Measurements from ENCODE around the gene SLC25A13. TPM values are rescaled to one million over a fixed set of nuclear protein-coding genes. Genes with fewer than 3 reads are reported as not detected.

The SLC25A13 gene
- total and polyA plus RNA-seq, 4 donors: 7.7 to 29.8 (median 13.8) TPM

DNA sequence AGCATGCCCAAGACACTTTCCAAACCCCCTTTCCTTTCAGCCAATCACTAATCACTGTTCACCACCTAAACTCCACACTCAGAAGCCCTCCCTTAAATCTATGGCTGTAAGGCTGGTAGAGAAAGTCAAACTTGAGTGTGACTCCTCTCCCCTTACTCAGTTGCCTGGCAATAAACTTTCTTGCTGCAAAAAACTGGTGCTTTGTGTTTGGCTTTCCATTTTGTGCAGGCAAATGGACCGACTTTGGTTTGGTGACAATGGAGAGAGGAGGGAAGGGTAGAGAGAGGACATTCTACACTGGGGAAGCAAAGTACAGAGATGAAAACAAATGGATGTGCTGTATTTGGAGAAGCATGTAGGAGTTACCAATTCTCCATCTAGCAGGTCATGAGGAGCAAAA lies 84.9 kb downstream of the SLC25A13 start:
- no peaks in the 10 kb centered on the region for H3K9me3 ChIP-seq (ENCODE audit: control insufficient read depth, low read length)
- ATAC-seq (ENCODE audit: low FRiP score) (no peak), DNase-seq (no peak)
- no peak overlapping the region for H3K4me3 ChIP-seq (ENCODE audit: low read length in 2 of 2)
- H3K4me1 ChIP-seq (ENCODE audit: control insufficient read depth in 1 of 2, insufficient read depth in 2 of 2, low read length in 2 of 2): peaks cover 4 to 5% of the 10 kb centered on the region in 2 donors
- H3K36me3 ChIP-seq (ENCODE audit: control insufficient read depth in 1 of 2, insufficient read depth in 2 of 2, low read length in 1 of 2): no peaks in the 10 kb centered on the region
- peak overlapping the region; percentile 9 to 56 for H3K27ac ChIP-seq (ENCODE audit: low read depth in 1 of 2, low read length in 2 of 2)
- intact Hi-C loops (cut with DNase I): no loop called here
- WGBS, 2 donors: 98 to 100% methylated on average over 1 of the region's 1 CpG
- no peaks in the 10 kb centered on the region for H3K27me3 ChIP-seq (ENCODE audit: control insufficient read depth in 1 of 2, insufficient read depth in 2 of 2, low read length in 1 of 2)

- DNase-seq (peak in 1 of 2 donors; percentile 71), ATAC-seq (ENCODE audit: low FRiP score) (peak; percentile 65)
- H3K36me3 ChIP-seq (ENCODE audit: control insufficient read depth in 1 of 2, insufficient read depth in 2 of 2, low read length in 1 of 2): no peaks in the 10 kb centered on the region
- H3K27ac ChIP-seq (ENCODE audit: low read depth in 1 of 2, low read length in 2 of 2): peak overlapping the region in 1 of 2 donors; percentile 56
- peaks cover 4 to 5% of the 10 kb centered on the region in 2 donors for H3K4me1 ChIP-seq (ENCODE audit: control insufficient read depth in 1 of 2, insufficient read depth in 2 of 2, low read length in 2 of 2)
- intact Hi-C loops (cut with DNase I): no loop called here
- no peaks in the 10 kb centered on the region for H3K9me3 ChIP-seq (ENCODE audit: control insufficient read depth, low read length)
- no peak overlapping the region for H3K4me3 ChIP-seq (ENCODE audit: low read length in 2 of 2)
- no peaks in the 10 kb centered on the region for H3K27me3 ChIP-seq (ENCODE audit: control insufficient read depth in 1 of 2, insufficient read depth in 2 of 2, low read length in 1 of 2)
- WGBS, 2 donors: 35 to 40% methylated on average over 5 of the region's 5 CpGs
Measured at GRCh38 chr7:96236198-96237039, 85.5 kb downstream of the SLC25A13 start.

DNA sequence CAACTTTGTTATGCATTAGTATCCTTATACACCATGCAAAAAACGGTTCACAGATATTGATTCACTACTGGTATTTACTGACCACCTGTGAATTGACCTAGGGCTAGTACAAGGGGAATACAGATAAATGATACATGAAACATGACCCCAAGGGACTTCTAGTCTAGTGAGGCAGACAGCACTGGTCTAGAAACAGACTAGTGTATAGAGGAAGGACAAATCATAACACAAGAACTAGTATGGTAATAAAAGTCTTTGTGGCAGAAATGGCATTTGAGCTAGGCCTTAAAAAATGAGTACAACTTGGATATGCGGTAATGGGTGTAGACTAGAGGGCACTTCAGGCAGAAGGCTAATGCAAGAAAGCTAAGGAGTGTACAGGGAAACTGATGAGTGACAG lies 86.6 kb downstream of the SLC25A13 start:
- intact Hi-C loops (cut with DNase I): no loop called here
- ATAC-seq (ENCODE audit: low FRiP score) (no peak), DNase-seq (no peak)
- WGBS, 2 donors: 75 to 78% methylated on average over 2 of the region's 2 CpGs
- H3K27ac ChIP-seq (ENCODE audit: low read depth in 1 of 2, low read length in 2 of 2): no peak overlapping the region
- H3K4me1 ChIP-seq (ENCODE audit: control insufficient read depth in 1 of 2, insufficient read depth in 2 of 2, low read length in 2 of 2): peaks cover 4 to 5% of the 10 kb centered on the region in 2 donors
- no peaks in the 10 kb centered on the region for H3K9me3 ChIP-seq (ENCODE audit: control insufficient read depth, low read length)
- no peaks in the 10 kb centered on the region for H3K27me3 ChIP-seq (ENCODE audit: control insufficient read depth in 1 of 2, insufficient read depth in 2 of 2, low read length in 1 of 2)
- no peaks in the 10 kb centered on the region for H3K36me3 ChIP-seq (ENCODE audit: control insufficient read depth in 1 of 2, insufficient read depth in 2 of 2, low read length in 1 of 2)
- H3K4me3 ChIP-seq (ENCODE audit: low read length in 2 of 2): no peak overlapping the region

GRCh38 chr7:96233528-96234154 lies 88.3 kb downstream of the SLC25A13 start:
- H3K9me3 ChIP-seq (ENCODE audit: control insufficient read depth, low read length): no peaks in the 10 kb centered on the region
- intact Hi-C loops (cut with DNase I): no loop called here

GRCh38 chr7:96233084-96233483 lies 88.8 kb downstream of the SLC25A13 start:
- H3K27me3 ChIP-seq (ENCODE audit: control insufficient read depth in 1 of 2, insufficient read depth in 2 of 2, low read length in 1 of 2): no peaks in the 10 kb centered on the region
- 95 to 97% methylated on average over 3 of the region's 3 CpGs for WGBS, 2 donors
- no peak overlapping the region for H3K27ac ChIP-seq (ENCODE audit: low read depth in 1 of 2, low read length in 2 of 2)
- H3K4me3 ChIP-seq (ENCODE audit: low read length in 2 of 2): no peak overlapping the region
- intact Hi-C loops (cut with DNase I): no loop called here
- no peaks in the 10 kb centered on the region for H3K9me3 ChIP-seq (ENCODE audit: control insufficient read depth, low read length)
- DNase-seq (no peak), ATAC-seq (ENCODE audit: low FRiP score) (no peak)
- H3K4me1 ChIP-seq (ENCODE audit: control insufficient read depth in 1 of 2, insufficient read depth in 2 of 2, low read length in 2 of 2): peaks cover 4 to 5% of the 10 kb centered on the region in 2 donors
- no peaks in the 10 kb centered on the region for H3K36me3 ChIP-seq (ENCODE audit: control insufficient read depth in 1 of 2, insufficient read depth in 2 of 2, low read length in 1 of 2)

More at GRCh38 chr7:96233528-96234154, 88.3 kb downstream of the SLC25A13 start:
- H3K36me3 ChIP-seq (ENCODE audit: control insufficient read depth in 1 of 2, insufficient read depth in 2 of 2, low read length in 1 of 2): no peaks in the 10 kb centered on the region
- no peak overlapping the region for H3K4me3 ChIP-seq (ENCODE audit: low read length in 2 of 2)
- H3K4me1 ChIP-seq (ENCODE audit: control insufficient read depth in 1 of 2, insufficient read depth in 2 of 2, low read length in 2 of 2): peaks cover 4 to 5% of the 10 kb centered on the region in 2 donors
- H3K27me3 ChIP-seq (ENCODE audit: control insufficient read depth in 1 of 2, insufficient read depth in 2 of 2, low read length in 1 of 2): no peaks in the 10 kb centered on the region
- ATAC-seq (ENCODE audit: low FRiP score): no peak
- 80 to 85% methylated on average over 5 of the region's 5 CpGs for WGBS, 2 donors
- no peak for DNase-seq
- H3K27ac ChIP-seq (ENCODE audit: low read depth in 1 of 2, low read length in 2 of 2): no peak overlapping the region

- no peaks in the 10 kb centered on the region for H3K36me3 ChIP-seq (ENCODE audit: control insufficient read depth in 1 of 2, insufficient read depth in 2 of 2, low read length in 1 of 2)
- intact Hi-C loops (cut with DNase I): no loop called here
- WGBS, 2 donors: 99 to 100% methylated on average over 18 to 22 of the region's 22 CpGs
- H3K9me3 ChIP-seq (ENCODE audit: control insufficient read depth, low read length): no peaks in the 10 kb centered on the region
- ATAC-seq (ENCODE audit: low FRiP score) (no peak), DNase-seq (peak in 1 of 2 donors; percentile 53)
- H3K4me3 ChIP-seq (ENCODE audit: low read length in 2 of 2): no peak overlapping the region
- H3K27ac ChIP-seq (ENCODE audit: low read depth in 1 of 2, low read length in 2 of 2): no peak overlapping the region
- H3K4me1 ChIP-seq (ENCODE audit: control insufficient read depth in 1 of 2, insufficient read depth in 2 of 2, low read length in 2 of 2): no peaks in the 10 kb centered on the region
- no peaks in the 10 kb centered on the region for H3K27me3 ChIP-seq (ENCODE audit: control insufficient read depth in 1 of 2, insufficient read depth in 2 of 2, low read length in 1 of 2)
Measured at GRCh38 chr7:96228760-96229159, 93.1 kb downstream of the SLC25A13 start.

GRCh38 chr7:96225251-96225650 lies 96.6 kb downstream of the SLC25A13 start:
- Histone ChIP-seq H3K36me3 (ENCODE audit: control insufficient read depth in 1 of 2, insufficient read depth in 2 of 2, low read length in 1 of 2) (no peaks in the 10 kb centered on the region), H3K4me1 (ENCODE audit: control insufficient read depth in 1 of 2, insufficient read depth in 2 of 2, low read length in 2 of 2) (no peaks in the 10 kb centered on the region), H3K4me3 (ENCODE audit: low read length in 2 of 2) (no peak overlapping the region), H3K27ac (ENCODE audit: low read depth in 1 of 2, low read length in 2 of 2) (no peak overlapping the region), H3K27me3 (ENCODE audit: control insufficient read depth in 1 of 2, insufficient read depth in 2 of 2, low read length in 1 of 2) (no peaks in the 10 kb centered on the region), H3K9me3 (ENCODE audit: control insufficient read depth, low read length) (no peaks in the 10 kb centered on the region)
- DNase-seq (no peak), ATAC-seq (ENCODE audit: low FRiP score) (no peak)
- 96 to 98% methylated on average over 5 of the region's 5 CpGs for WGBS, 2 donors
- intact Hi-C loops (cut with DNase I): no loop called here

GRCh38 chr7:96224685-96225084 lies 97.2 kb downstream of the SLC25A13 start:
- intact Hi-C loops (cut with DNase I): no loop called here
- DNase-seq (no peak), ATAC-seq (ENCODE audit: low FRiP score) (no peak)
- H3K36me3 ChIP-seq (ENCODE audit: control insufficient read depth in 1 of 2, insufficient read depth in 2 of 2, low read length in 1 of 2): no peaks in the 10 kb centered on the region
- H3K4me3 ChIP-seq (ENCODE audit: low read length in 2 of 2): no peak overlapping the region
- no peaks in the 10 kb centered on the region for H3K4me1 ChIP-seq (ENCODE audit: control insufficient read depth in 1 of 2, insufficient read depth in 2 of 2, low read length in 2 of 2)
- H3K27ac ChIP-seq (ENCODE audit: low read depth in 1 of 2, low read length in 2 of 2): no peak overlapping the region
- H3K9me3 ChIP-seq (ENCODE audit: control insufficient read depth, low read length): no peaks in the 10 kb centered on the region
- H3K27me3 ChIP-seq (ENCODE audit: control insufficient read depth in 1 of 2, insufficient read depth in 2 of 2, low read length in 1 of 2): no peaks in the 10 kb centered on the region
- WGBS, 2 donors: 93 to 97% methylated on average over 1 of the region's 1 CpG

DNA sequence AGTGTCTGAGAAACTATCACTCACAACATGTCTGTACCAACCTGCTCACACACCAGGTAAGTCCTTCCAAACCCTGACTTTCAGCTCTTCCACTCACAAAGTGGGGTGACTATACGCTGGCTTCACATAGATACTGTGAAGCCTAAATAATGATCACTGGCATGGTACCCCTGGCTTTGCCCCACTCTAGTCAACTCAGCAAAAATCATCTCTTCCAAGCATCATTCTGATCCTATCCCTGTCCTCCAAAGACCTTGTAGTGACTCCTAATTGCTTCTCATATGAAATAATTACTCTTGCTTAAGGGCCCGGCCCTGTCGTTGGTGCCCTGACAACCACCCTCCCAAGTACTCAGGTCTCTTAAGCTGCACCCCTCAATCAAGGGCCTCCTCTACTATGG lies 97.8 kb downstream of the SLC25A13 start:
- Histone ChIP-seq H3K4me1 (ENCODE audit: control insufficient read depth in 1 of 2, insufficient read depth in 2 of 2, low read length in 2 of 2) (peaks cover 0 to 3% of the 10 kb centered on the region in 2 donors), H3K9me3 (ENCODE audit: control insufficient read depth, low read length) (no peaks in the 10 kb centered on the region), H3K4me3 (ENCODE audit: low read length in 2 of 2) (no peak overlapping the region), H3K27ac (ENCODE audit: low read depth in 1 of 2, low read length in 2 of 2) (no peak overlapping the region), H3K36me3 (ENCODE audit: control insufficient read depth in 1 of 2, insufficient read depth in 2 of 2, low read length in 1 of 2) (no peaks in the 10 kb centered on the region), H3K27me3 (ENCODE audit: control insufficient read depth in 1 of 2, insufficient read depth in 2 of 2, low read length in 1 of 2) (no peaks in the 10 kb centered on the region)
- no peak for DNase-seq
- ATAC-seq (ENCODE audit: low FRiP score): no peak
- WGBS, 2 donors: 94 to 95% methylated on average over 3 of the region's 3 CpGs
- intact Hi-C loops (cut with DNase I): no loop called here

Measured in aorta (tissue), 5 donors.